Glutamatergic neuron (in vitro differentiated cells): ENCODE results near the gene MYO5A. TPM values are rescaled to one million over a fixed set of nuclear protein-coding genes. Genes with fewer than 3 reads are reported as not detected.
"Not testable (repeated sequence)": the region's sequence is repeated elsewhere in the genome, so short reads cannot be mapped to it uniquely, and the experiment has no call there.

Source experiments
- DNase-seq: peaks from one replicate; pipeline ENCODE4 v3.0.0; 2022
- H3K27ac Mint-ChIP-seq: one replicate; pipeline ENCODE4 v1.8.0; 2020; ENCODE audit warnings: mild to moderate bottlenecking, mixed read lengths, inconsistent platforms; ENCODE audit not compliant: unreplicated experiment
- H3K27me3 Mint-ChIP-seq: one replicate; pipeline ENCODE4 v1.8.0; 2020; ENCODE audit warnings: mild to moderate bottlenecking, moderate library complexity, mixed read lengths, inconsistent platforms; ENCODE audit not compliant: unreplicated experiment
- H3K36me3 Mint-ChIP-seq: one replicate; pipeline ENCODE4 v1.8.0; 2020; ENCODE audit warnings: mild to moderate bottlenecking, mixed read lengths, inconsistent platforms; ENCODE audit not compliant: unreplicated experiment
- H3K4me1 Mint-ChIP-seq: one replicate; pipeline ENCODE4 v1.8.0; 2020; ENCODE audit warnings: mild to moderate bottlenecking, low read depth, mixed read lengths, inconsistent platforms; ENCODE audit not compliant: unreplicated experiment
- H3K4me3 Mint-ChIP-seq: one replicate; pipeline ENCODE4 v1.8.0; 2020; ENCODE audit warnings: mild to moderate bottlenecking, mixed read lengths, inconsistent platforms; ENCODE audit not compliant: unreplicated experiment
- H3K9me3 Mint-ChIP-seq: one replicate; pipeline ENCODE4 v1.8.0; 2020; ENCODE audit warnings: mild to moderate bottlenecking, moderate library complexity, mixed read lengths, inconsistent platforms; ENCODE audit not compliant: unreplicated experiment
- CTCF ChIP-seq: fragments of 200-600 bp; sonication (generic); IDR thresholded peaks from one replicate; pipeline ENCODE4 v1.5.0; 2021; ENCODE audit not compliant: partially characterized antibody, unreplicated experiment
- total RNA-seq: library from RNA; stranded (reverse); fragmentation: NEBNext Ultra II Directional; extraction: Animal tissue kit (Norgen Biotek cat#: 25700); gene quantifications from one replicate; pipeline ENCODE4 v1.2.1, GENCODE V29; 2021; ENCODE audit not compliant: unreplicated experiment

MYO5A gene
- total RNA-seq, 1 donor from 2014 or later: 61.0 TPM

DNA sequence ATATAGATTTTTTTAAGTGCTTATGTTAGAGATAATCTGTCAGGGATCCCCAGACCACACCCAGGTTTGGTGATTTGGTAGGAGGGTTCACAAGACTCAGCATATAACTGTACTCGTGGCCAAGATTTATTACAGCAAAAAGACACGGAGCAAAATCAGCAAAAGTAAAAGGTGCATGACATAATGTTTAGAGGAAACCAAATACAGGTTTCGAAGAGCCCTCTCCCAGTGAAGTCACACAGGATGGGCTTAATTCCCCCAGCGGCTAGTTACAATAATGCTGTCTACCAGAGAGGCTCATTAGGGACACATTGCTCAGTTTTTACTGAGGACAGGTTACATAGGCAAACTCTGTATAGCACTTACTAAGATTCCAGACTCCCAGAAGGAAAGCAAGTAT lies 36.5 kb downstream of the MYO5A start:
- Mint-ChIP-seq H3K9me3 (peaks cover 2% of the 10 kb centered on the region), H3K4me1 (peaks cover 5% of the 10 kb centered on the region), H3K36me3 (no peaks in the 10 kb centered on the region), H3K4me3 (no peak overlapping the region), H3K27ac (no peak overlapping the region), H3K27me3 (no peaks in the 10 kb centered on the region)
- no peak for DNase-seq
- no peak for TF ChIP-seq CTCF

DNA sequence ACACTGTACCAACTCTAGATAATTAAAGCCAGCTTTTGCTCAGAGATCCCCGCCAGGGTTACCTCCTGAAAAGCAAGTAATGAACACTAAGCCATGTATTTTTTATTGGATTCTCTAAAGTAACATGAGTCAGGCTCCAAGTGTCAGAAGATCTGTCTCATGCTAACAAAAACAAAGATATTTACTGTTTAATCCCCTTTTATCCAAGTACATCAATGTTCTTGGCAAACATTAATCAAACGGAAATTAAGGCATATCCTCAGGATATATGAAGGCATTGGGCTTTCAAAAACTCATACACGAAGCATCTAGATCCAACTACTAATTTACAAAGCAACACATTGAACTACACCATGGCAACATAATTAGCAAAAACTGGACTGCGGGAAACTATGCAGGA lies 37.2 kb downstream of the MYO5A start:
- Mint-ChIP-seq H3K4me3 (no peak overlapping the region), H3K27me3 (no peaks in the 10 kb centered on the region), H3K36me3 (no peaks in the 10 kb centered on the region), H3K9me3 (peaks cover 2% of the 10 kb centered on the region), H3K27ac (no peak overlapping the region), H3K4me1 (peaks cover 6% of the 10 kb centered on the region)
- TF ChIP-seq CTCF: no peak
- no peak for DNase-seq

DNA sequence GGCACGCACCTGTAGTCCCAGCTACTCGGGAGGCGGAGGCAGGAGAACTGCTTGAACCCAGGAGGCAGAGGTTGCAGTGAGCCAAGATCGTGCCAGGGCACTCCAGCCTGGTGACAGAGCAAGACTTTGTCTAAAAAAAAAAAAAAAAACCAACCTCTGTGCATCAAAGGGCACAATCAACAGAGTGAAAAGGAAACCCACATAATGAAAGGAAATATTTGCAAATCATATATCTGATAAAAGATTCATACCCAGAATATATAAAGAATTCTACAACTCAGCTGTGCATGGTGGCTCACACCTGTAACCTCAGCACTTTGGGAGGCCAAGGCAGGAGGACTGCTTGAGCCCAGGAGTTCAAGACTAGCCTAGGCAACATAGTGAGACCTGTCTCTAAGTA lies 39.2 kb downstream of the MYO5A start:
- not testable (repeated sequence) for H3K36me3 Mint-ChIP-seq, DNase-seq, H3K4me3 Mint-ChIP-seq, H3K27ac Mint-ChIP-seq, H3K27me3 Mint-ChIP-seq, H3K9me3 Mint-ChIP-seq
- peaks cover 13% of the 10 kb centered on the region for H3K4me1 Mint-ChIP-seq

DNA sequence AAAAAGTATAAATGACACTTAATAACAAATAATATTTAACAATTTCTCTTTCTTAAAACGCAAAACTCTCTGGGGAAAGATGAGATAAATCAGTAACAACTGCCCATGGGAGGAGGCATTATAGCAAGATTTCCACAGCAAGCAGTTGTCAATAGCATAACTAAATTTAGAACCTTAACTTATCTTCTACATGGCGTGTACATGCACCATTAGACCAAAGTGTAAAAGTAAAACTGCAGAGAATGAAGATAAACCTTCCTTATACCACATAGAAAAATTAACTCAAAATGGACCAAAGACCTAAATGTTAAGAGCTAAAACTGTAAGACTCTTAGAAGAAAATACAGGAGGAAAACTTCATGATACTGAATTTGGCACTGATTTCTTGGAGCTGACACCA lies 39.9 kb downstream of the MYO5A start:
- H3K4me3 Mint-ChIP-seq: no peak overlapping the region
- H3K9me3 Mint-ChIP-seq: peaks cover 2% of the 10 kb centered on the region

DNA sequence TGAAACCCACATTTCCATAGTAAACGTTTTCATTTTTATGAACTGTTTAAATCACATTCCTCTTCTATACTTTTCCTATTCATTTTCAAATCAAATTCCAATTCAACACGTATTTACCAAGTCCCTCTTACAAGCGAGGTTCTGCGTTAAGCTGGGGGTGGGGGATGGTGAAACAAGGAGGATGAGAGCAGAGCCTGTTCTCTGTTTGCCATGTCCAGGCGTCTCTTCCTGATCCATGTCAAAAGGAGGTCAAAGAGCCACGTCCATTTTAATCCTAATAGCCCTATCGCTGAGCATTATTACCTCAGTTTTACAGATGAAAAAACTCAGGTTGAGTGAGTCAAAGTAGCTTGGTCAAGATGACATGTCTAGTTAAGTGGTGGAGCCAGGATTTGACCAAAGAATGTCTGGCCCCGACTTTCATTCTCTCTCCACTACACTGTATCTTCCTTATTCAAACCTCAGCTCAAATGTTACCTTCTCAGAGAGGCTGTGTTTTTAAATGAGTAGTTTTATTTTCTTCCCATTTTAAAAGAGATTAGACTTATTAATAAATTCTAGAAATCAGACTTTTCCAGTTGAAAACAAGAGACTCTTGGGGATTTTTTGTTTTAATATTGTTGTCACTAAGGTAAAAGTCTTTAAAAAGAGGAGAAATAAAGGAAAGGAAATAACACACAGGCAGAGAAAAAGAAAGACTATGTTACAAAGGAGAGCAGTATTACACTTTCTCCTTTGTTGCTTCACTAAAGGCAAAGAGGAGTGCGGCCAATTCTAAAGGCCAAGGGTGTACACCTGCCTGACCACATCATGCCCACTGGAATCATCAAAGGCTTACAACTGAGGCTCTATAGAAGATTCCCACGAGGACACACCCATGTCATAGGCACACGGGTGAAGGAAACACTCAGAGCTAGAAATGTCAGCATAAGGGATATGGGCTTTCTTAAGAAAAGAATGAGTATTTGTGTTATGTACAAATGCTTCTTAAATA lies 42.4 kb downstream of the MYO5A start:
- Mint-ChIP-seq H3K9me3 (peaks cover 2% of the 10 kb centered on the region), H3K4me3 (peak overlapping the region; percentile 22), H3K27ac (no peak overlapping the region), H3K27me3 (peaks cover 1% of the 10 kb centered on the region), H3K36me3 (no peaks in the 10 kb centered on the region), H3K4me1 (peaks cover 14% of the 10 kb centered on the region)
- no peak for TF ChIP-seq CTCF
- peak; percentile 31 for DNase-seq

More for the DNA sequence above, 39.9 kb downstream of the MYO5A start:
- no peaks in the 10 kb centered on the region for H3K27me3 Mint-ChIP-seq
- no peaks in the 10 kb centered on the region for H3K36me3 Mint-ChIP-seq
- no peak for DNase-seq
- TF ChIP-seq CTCF: no peak
- H3K4me1 Mint-ChIP-seq: peaks cover 13% of the 10 kb centered on the region
- no peak overlapping the region for H3K27ac Mint-ChIP-seq
